Skeletal muscle cell (primary cell): ENCODE data around the gene ACSBG1.
A peak's percentile ranks its signal among the peaks of the same experiment; 100 is the strongest.
"Not testable (repeated sequence)": the region's sequence is repeated elsewhere in the genome, so short reads cannot be mapped to it uniquely, and the experiment has no call there.

Source experiments
- DNase-seq: peaks from one replicate; pipeline ENCODE4 v3.0.0-alpha.2; 2010; ENCODE audit warnings: low read depth
- H3K4me3 ChIP-seq: 2 replicates; pipeline ENCODE4 v1.5.1; 2011; ENCODE audit warnings: low read depth, mild to moderate bottlenecking, control low read depth, low read length, moderate library complexity

The ACSBG1 gene

GRCh38 chr15:78255421-78256043 lies 21.2 kb upstream of the ACSBG1 start:
- no peak overlapping the region for H3K4me3 ChIP-seq
- DNase-seq, result no peak

- no peak for DNase-seq
- H3K4me3 ChIP-seq, result no peak overlapping the region
These were observed 16.8 kb upstream of the ACSBG1 start for GRCh38 chr15:78251136-78251535.

- no peak for DNase-seq
- H3K4me3 ChIP-seq, result no peak overlapping the region
These were observed 14.8 kb upstream of the ACSBG1 start for GRCh38 chr15:78249131-78249530.

- no peak for DNase-seq
- no peak overlapping the region for H3K4me3 ChIP-seq
These were observed 13.5 kb upstream of the ACSBG1 start for GRCh38 chr15:78247911-78248310.

- DNase-seq, H3K4me3 ChIP-seq: not testable (repeated sequence)
These were observed 11.7 kb upstream of the ACSBG1 start for GRCh38 chr15:78245976-78246620.

- DNase-seq, H3K4me3 ChIP-seq: not testable (repeated sequence)
These were observed 11.0 kb upstream of the ACSBG1 start for GRCh38 chr15:78245392-78245791.

GRCh38 chr15:78244893-78245292 lies 10.5 kb upstream of the ACSBG1 start:
- no peak for DNase-seq

GRCh38 chr15:78244101-78244500 lies 9.7 kb upstream of the ACSBG1 start:
- DNase-seq, result no peak
- H3K4me3 ChIP-seq, result no peak overlapping the region

More at GRCh38 chr15:78244893-78245292, 10.5 kb upstream of the ACSBG1 start:
- H3K4me3 ChIP-seq, result no peak overlapping the region

- no peak for DNase-seq
- no peak overlapping the region for H3K4me3 ChIP-seq
These were observed 9.2 kb upstream of the ACSBG1 start for GRCh38 chr15:78243491-78243941.

GRCh38 chr15:78243058-78243457 lies 8.7 kb upstream of the ACSBG1 start:
- DNase-seq, result no peak
- H3K4me3 ChIP-seq, result no peak overlapping the region

GRCh38 chr15:78242128-78242527 lies 7.8 kb upstream of the ACSBG1 start:
- no peak overlapping the region for H3K4me3 ChIP-seq
- no peak for DNase-seq

GRCh38 chr15:78241017-78241416 lies 6.7 kb upstream of the ACSBG1 start:
- no peak overlapping the region for H3K4me3 ChIP-seq
- peak; percentile 22 for DNase-seq

GRCh38 chr15:78239811-78240210 lies 5.4 kb upstream of the ACSBG1 start:
- no peak overlapping the region for H3K4me3 ChIP-seq
- DNase-seq, result no peak

GRCh38 chr15:78237146-78237545 lies 2.8 kb upstream of the ACSBG1 start:
- no peak overlapping the region for H3K4me3 ChIP-seq
- DNase-seq, result no peak

GRCh38 chr15:78236491-78236890 lies 2.1 kb upstream of the ACSBG1 start:
- no peak overlapping the region for H3K4me3 ChIP-seq
- DNase-seq, result no peak

GRCh38 chr15:78233496-78233895 lies 869 bp downstream of the ACSBG1 start:
- H3K4me3 ChIP-seq, result no peak overlapping the region
- no peak for DNase-seq

- DNase-seq, result no peak
- no peak overlapping the region for H3K4me3 ChIP-seq
These were observed 1.4 kb downstream of the ACSBG1 start for GRCh38 chr15:78232951-78233350.

- no peak overlapping the region for H3K4me3 ChIP-seq
- DNase-seq, result no peak
These were observed 4.6 kb downstream of the ACSBG1 start for GRCh38 chr15:78229431-78230406.

- no peak overlapping the region for H3K4me3 ChIP-seq
- DNase-seq, result no peak
These were observed 5.9 kb downstream of the ACSBG1 start for GRCh38 chr15:78228356-78228996.
